Nephron progenitor cell (in vitro differentiated cells): ENCODE results near the gene ABHD13.

Experiments
- DNase-seq: peaks from one replicate; pipeline ENCODE4 v3.0.0; 2021
- H3K27ac Mint-ChIP-seq: 2 replicates; pipeline ENCODE4 v1.8.0; 2021; ENCODE audit warnings: mild to moderate bottlenecking, moderate library complexity, mixed read lengths
- H3K27me3 Mint-ChIP-seq: 2 replicates; pipeline ENCODE4 v1.8.0; 2021; ENCODE audit warnings: mild to moderate bottlenecking, low read depth, mixed read lengths; ENCODE audit not compliant: poor library complexity
- H3K36me3 Mint-ChIP-seq: 2 replicates; pipeline ENCODE4 v1.8.0; 2021; ENCODE audit warnings: low read depth, mixed read lengths
- H3K4me1 Mint-ChIP-seq: 2 replicates; pipeline ENCODE4 v1.8.0; 2021; ENCODE audit warnings: mixed read lengths
- H3K4me3 Mint-ChIP-seq: 2 replicates; pipeline ENCODE4 v1.8.0; 2021; ENCODE audit warnings: mild to moderate bottlenecking, moderate library complexity, mixed read lengths
- H3K9me3 Mint-ChIP-seq: 2 replicates; pipeline ENCODE4 v1.8.0; 2021; ENCODE audit warnings: mild to moderate bottlenecking, moderate library complexity, mixed read lengths
- CTCF ChIP-seq: fragments of 200-600 bp; sonication (generic); IDR thresholded peaks from 2 replicates; pipeline ENCODE4 v1.5.0; 2021; ENCODE audit warnings: antibody characterized with exemption

The ABHD13 gene

GRCh38 chr13:108185223-108185622 is 33.0 kb upstream of the ABHD13 start:
- DNase-seq = no peak
- Mint-ChIP-seq H3K27me3 (peaks cover 3% of the 10 kb centered on the region), H3K4me1 (no peaks in the 10 kb centered on the region), H3K36me3 (no peaks in the 10 kb centered on the region), H3K27ac (no peak overlapping the region), H3K9me3 (peaks cover 3% of the 10 kb centered on the region), H3K4me3 (no peak overlapping the region)
- no peak for TF ChIP-seq CTCF

GRCh38 chr13:108188260-108188659 is 29.9 kb upstream of the ABHD13 start:
- DNase-seq = no peak
- H3K36me3 Mint-ChIP-seq = no peaks in the 10 kb centered on the region

GRCh38 chr13:108190897-108191296 is 27.3 kb upstream of the ABHD13 start:
- no peaks in the 10 kb centered on the region for H3K4me1 Mint-ChIP-seq
- H3K27ac Mint-ChIP-seq = no peak overlapping the region
- no peak for DNase-seq
- H3K9me3 Mint-ChIP-seq = peaks cover 16% of the 10 kb centered on the region
- no peaks in the 10 kb centered on the region for H3K36me3 Mint-ChIP-seq
- H3K4me3 Mint-ChIP-seq = no peak overlapping the region
- H3K27me3 Mint-ChIP-seq = peaks cover 3% of the 10 kb centered on the region
- TF ChIP-seq CTCF = no peak

More at GRCh38 chr13:108188260-108188659, 29.9 kb upstream of the ABHD13 start:
- Mint-ChIP-seq H3K27ac (no peak overlapping the region), H3K4me3 (no peak overlapping the region), H3K9me3 (peaks cover 16% of the 10 kb centered on the region), H3K27me3 (peaks cover 3% of the 10 kb centered on the region), H3K4me1 (no peaks in the 10 kb centered on the region)
- no peak for TF ChIP-seq CTCF

- DNase-seq = no peak
- Mint-ChIP-seq H3K27me3 (no peaks in the 10 kb centered on the region), H3K36me3 (no peaks in the 10 kb centered on the region), H3K9me3 (peaks cover 16% of the 10 kb centered on the region), H3K4me1 (no peaks in the 10 kb centered on the region), H3K4me3 (no peak overlapping the region), H3K27ac (no peak overlapping the region)
- TF ChIP-seq CTCF = no peak
These were observed 24.4 kb upstream of the ABHD13 start for GRCh38 chr13:108193806-108194205.

GRCh38 chr13:108194435-108194936 is 23.7 kb upstream of the ABHD13 start:
- Mint-ChIP-seq H3K36me3 (no peaks in the 10 kb centered on the region), H3K4me3 (no peak overlapping the region), H3K4me1 (no peaks in the 10 kb centered on the region), H3K9me3 (peaks cover 12% of the 10 kb centered on the region), H3K27ac (no peak overlapping the region), H3K27me3 (peaks cover 4% of the 10 kb centered on the region)
- no peak for DNase-seq
- TF ChIP-seq CTCF = no peak

- TF ChIP-seq CTCF = no peak
- Mint-ChIP-seq H3K27me3 (peaks cover 4% of the 10 kb centered on the region), H3K4me1 (no peaks in the 10 kb centered on the region), H3K9me3 (peaks cover 15% of the 10 kb centered on the region), H3K4me3 (no peak overlapping the region), H3K36me3 (no peaks in the 10 kb centered on the region), H3K27ac (no peak overlapping the region)
- DNase-seq = no peak
These were observed 23.0 kb upstream of the ABHD13 start for GRCh38 chr13:108195146-108195545.
